A549 treated with AZD9567 at 1 μM for 4 hours (cell line): ENCODE results near the gene SEPTIN7. TPM values are rescaled to one million over a fixed set of nuclear protein-coding genes. Genes with fewer than 3 reads are reported as not detected.

Source experiments
- total RNA-seq: library from RNA; stranded (reverse); fragments of 200-300 nt; extraction: Qiagen RNA extraction; gene quantifications from 5 replicates; pipeline ENCODE4 v1.2.3, GENCODE V29; 2022; ENCODE audit not compliant: insufficient read depth

Gene SEPTIN7
- 170 to 264 TPM (median 211 TPM) in 5 replicates for total RNA-seq

DNA sequence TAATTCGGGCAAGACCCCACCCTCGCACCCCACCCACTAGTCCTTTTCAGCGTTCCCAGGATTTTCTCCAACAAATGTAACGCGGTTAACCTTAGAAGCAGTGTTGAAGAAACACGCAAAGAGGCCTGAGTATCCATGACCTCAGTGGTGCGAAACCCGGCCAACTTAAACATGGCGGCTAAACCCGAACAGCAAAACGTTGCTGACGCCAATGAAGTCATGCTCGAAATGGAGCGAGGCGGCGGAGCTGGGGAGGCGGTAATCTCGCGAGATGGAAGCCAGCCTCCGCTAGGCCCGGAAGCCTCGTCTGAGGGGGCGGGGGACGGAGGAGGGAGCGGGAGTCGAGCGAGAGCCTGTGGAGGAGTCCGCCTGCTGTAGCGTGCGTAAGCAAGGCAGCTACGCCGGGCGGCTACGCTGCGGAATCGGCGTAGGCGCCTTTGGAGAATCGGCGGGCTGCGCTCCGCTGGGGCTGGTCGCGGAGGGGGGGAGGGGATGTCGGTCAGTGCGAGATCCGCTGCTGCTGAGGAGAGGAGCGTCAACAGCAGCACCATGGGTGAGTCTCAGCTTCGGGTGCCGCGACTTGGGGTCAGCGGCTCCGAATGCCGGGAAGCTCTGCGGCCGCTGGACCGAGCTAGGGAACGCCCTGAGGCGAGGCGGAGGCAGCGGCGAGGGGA is at the start of gene SEPTIN7:
Gene SEPTIN7, plus strand, starts transcription at position 340 of the 674 bp plus-strand sequence. Its CDS starts 153 bp downstream, at position 493.

Other genes starting within 250 kb of the SEPTIN7 start
- 16.0 to 24.4 TPM (median 21.0 TPM) in 5 replicates for gene HERPUD2, start 105.9 kb upstream of the SEPTIN7 start, total RNA-seq